ENCODE results near the gene MAML1.

Gene MAML1

DNA sequence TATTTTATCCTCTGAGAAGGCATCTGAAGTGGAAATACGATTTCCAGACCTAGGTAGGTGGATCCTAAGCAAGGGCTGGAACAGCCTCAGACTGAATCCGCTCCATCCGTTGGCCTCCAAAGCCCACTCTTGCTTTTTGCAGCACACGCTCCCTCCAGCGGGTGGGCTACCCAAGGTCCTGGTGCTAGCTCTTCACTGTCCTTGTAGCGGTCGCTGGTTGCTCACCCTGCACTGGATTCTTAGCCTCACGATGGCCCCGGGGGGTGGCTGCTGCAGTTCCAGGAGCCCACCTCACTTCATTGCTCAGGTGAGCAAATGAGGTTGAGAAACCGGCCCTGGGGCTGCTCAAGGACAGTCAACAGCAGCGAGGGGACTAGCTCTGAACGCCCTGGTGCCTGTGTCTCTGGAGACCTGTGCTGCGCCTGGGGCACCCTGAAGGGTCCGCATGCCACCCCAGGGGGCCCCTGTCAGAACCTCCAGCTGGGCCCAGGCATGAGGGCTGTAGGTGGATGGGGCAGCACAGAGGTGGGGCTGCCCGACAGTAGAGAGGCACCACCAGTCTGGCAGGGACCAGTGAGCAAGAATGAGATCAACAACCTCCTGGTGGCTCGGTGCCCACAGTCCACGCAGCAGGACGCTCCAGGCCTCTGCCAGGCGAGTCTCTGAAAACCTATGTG, 69.7 kb downstream of the MAML1 start:
- H3K27me3 ChIP-seq (ENCODE audit: control insufficient read depth, insufficient read depth, low read length): no peaks in the 10 kb centered on the region
- H3K9me3 ChIP-seq (replicated peaks; ENCODE audit: low read length): no peaks in the 10 kb centered on the region
- peaks cover 47% of the 10 kb centered on the region for H3K36me3 ChIP-seq (ENCODE audit: insufficient read depth, low read length)
- no peak overlapping the region for H3K9ac ChIP-seq (ENCODE audit: low read depth, low read length)
- peaks cover 36% of the 10 kb centered on the region for H3K4me1 ChIP-seq (ENCODE audit: control insufficient read depth, insufficient read depth, low read length)
- H3K4me3 ChIP-seq (ENCODE audit: low read length): no peak overlapping the region
- H3K4me2 ChIP-seq (ENCODE audit: low read length): no peak overlapping the region

DNA sequence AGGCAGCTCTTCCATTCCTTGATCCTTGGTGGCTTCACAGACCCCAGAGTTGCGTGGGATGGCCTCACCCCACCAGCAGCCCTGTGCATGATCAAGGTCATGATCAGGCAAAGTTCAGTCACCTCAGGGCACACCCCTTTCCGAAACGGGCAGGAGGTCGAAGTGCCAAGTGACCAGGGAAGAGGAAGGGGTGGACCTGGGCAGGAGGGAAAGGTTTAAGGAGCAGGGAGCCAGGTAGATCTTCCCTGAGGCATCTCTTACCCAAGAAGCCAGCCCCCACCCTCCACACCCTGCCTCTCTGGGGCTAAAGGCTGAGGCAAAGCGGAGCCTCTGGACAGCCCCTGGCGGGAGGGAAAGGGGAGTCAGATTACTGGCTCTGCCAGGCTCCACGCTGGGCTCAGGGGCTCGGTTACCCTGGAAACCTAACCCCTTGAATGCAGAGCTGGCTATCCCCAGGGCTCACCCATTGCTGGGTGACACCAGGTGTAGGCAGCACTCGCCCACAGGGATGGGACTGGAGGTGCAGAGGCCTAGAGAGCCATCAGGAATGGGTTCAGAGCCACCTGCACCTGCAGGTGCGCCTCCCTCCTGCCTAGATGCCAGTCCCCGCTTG, 70.4 kb downstream of the MAML1 start:
- no peaks in the 10 kb centered on the region for H3K9me3 ChIP-seq (replicated peaks; ENCODE audit: low read length)
- H3K27me3 ChIP-seq (ENCODE audit: control insufficient read depth, insufficient read depth, low read length): no peaks in the 10 kb centered on the region
- peaks cover 40% of the 10 kb centered on the region for H3K36me3 ChIP-seq (ENCODE audit: insufficient read depth, low read length)
- H3K4me1 ChIP-seq (ENCODE audit: control insufficient read depth, insufficient read depth, low read length): peaks cover 36% of the 10 kb centered on the region
- no peak overlapping the region for H3K4me3 ChIP-seq (ENCODE audit: low read length)
- peak overlapping the region; percentile 27 for H3K4me2 ChIP-seq (ENCODE audit: low read length)
- H3K9ac ChIP-seq (ENCODE audit: low read depth, low read length): no peak overlapping the region

DNA sequence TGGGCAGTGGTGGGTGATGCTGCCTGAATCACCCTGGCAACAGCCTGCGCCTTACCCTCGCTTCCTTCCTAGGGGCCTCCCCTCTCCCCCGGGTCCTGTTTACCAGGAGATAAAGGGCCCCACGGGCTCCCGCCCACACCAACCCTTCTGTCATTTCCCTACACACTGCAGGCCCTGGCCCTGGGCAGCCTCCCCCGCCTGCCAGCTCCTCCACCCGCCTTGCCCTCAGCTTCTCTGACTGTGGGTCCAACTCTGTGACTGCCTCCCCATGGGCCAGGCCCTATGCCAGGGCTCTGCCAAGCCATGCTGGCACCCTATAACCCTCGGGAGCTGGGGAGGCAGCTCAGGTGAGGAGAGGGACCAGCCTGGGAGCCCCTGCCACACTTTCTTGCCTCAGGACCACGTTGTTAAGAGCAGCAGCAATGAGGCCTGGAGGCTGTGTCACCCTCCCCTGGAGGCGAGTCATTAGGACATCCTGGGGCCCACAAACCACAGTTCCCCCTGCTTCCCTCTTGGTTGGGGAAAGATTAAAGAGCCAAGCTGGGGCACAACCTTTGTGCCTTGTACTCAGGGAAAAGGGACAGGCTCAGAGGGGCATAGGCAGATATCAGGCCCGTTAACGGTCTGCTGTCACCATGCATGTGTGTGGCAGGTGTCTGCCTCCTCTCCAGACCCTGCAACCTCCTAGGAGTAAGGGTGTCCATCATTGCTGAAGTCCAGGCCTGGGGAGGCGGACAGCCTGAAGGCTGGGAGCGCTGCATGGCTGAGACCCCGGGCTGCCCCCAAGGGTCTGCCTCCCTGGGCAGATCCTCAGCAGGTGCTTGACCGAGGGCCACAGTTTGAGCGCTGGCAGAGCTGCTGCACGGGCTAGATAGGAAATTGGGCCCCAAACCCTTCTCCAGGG, 71.3 kb downstream of the MAML1 start:
- Histone ChIP-seq H3K27me3 (ENCODE audit: control insufficient read depth, insufficient read depth, low read length) (no peaks in the 10 kb centered on the region), H3K36me3 (ENCODE audit: insufficient read depth, low read length) (peaks cover 31% of the 10 kb centered on the region), H3K4me2 (ENCODE audit: low read length) (peak overlapping the region; percentile 99), H3K4me3 (ENCODE audit: low read length) (peak overlapping the region; percentile 98), H3K9ac (ENCODE audit: low read depth, low read length) (peak overlapping the region; percentile 79), H3K4me1 (ENCODE audit: control insufficient read depth, insufficient read depth, low read length) (peaks cover 36% of the 10 kb centered on the region), H3K9me3 (replicated peaks; ENCODE audit: low read length) (no peaks in the 10 kb centered on the region)

DNA sequence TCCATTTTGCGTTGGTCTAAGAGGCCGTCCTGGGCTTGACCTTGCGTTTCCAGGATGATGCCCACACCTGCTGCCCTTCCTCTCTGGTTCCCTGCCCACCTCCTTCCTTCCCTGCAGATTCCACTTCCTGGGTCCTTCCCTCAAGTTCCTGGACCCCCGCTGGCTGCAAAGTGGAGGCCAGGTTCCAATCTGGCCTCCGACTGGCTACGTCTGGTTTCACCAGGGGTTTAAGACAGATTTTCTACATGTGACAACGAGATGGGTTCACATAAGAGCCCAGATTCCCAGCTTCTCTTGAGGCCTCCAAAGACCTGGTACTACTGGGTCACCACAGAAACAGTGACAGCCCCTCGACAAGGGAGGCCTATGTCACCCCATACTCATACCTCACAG, 71.9 kb downstream of the MAML1 start:
- Histone ChIP-seq H3K4me3 (ENCODE audit: low read length) (peak overlapping the region; percentile 98), H3K9ac (ENCODE audit: low read depth, low read length) (peak overlapping the region; percentile 79), H3K4me1 (ENCODE audit: control insufficient read depth, insufficient read depth, low read length) (peaks cover 36% of the 10 kb centered on the region)

DNA sequence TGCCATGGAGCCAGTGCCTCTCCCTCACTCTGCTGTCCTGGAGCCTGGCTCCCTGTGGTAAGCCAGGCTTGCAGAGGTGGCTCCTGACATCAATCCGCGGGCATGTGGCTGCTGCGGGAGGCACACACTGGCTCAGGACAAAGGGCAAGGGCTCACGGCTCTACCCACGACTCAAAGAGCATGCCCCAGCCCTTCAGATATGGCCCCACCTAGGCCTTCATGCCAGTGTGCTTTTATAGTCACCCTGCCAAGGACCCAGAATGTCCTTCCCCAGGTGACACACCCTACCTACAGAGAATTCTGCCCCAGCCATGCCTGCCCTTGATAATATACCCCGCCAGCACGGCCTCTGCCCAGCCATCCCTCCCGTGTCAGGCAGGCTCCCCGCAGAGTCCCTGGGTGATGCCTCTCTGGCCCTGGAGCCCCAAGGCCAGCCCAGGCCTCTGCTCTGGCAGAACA, 72.5 kb downstream of the MAML1 start:
- H3K27me3 ChIP-seq (ENCODE audit: control insufficient read depth, insufficient read depth, low read length): no peaks in the 10 kb centered on the region
- peak overlapping the region; percentile 99 for H3K4me2 ChIP-seq (ENCODE audit: low read length)
- no peaks in the 10 kb centered on the region for H3K9me3 ChIP-seq (replicated peaks; ENCODE audit: low read length)
- H3K4me3 ChIP-seq (ENCODE audit: low read length): peak overlapping the region; percentile 98
- peak overlapping the region; percentile 79 for H3K9ac ChIP-seq (ENCODE audit: low read depth, low read length)
- peaks cover 19% of the 10 kb centered on the region for H3K36me3 ChIP-seq (ENCODE audit: insufficient read depth, low read length)
- peaks cover 36% of the 10 kb centered on the region for H3K4me1 ChIP-seq (ENCODE audit: control insufficient read depth, insufficient read depth, low read length)

More for the DNA sequence above, 71.9 kb downstream of the MAML1 start:
- Histone ChIP-seq H3K4me2 (ENCODE audit: low read length) (peak overlapping the region; percentile 99), H3K9me3 (replicated peaks; ENCODE audit: low read length) (no peaks in the 10 kb centered on the region), H3K27me3 (ENCODE audit: control insufficient read depth, insufficient read depth, low read length) (no peaks in the 10 kb centered on the region), H3K36me3 (ENCODE audit: insufficient read depth, low read length) (peaks cover 25% of the 10 kb centered on the region)

DNA sequence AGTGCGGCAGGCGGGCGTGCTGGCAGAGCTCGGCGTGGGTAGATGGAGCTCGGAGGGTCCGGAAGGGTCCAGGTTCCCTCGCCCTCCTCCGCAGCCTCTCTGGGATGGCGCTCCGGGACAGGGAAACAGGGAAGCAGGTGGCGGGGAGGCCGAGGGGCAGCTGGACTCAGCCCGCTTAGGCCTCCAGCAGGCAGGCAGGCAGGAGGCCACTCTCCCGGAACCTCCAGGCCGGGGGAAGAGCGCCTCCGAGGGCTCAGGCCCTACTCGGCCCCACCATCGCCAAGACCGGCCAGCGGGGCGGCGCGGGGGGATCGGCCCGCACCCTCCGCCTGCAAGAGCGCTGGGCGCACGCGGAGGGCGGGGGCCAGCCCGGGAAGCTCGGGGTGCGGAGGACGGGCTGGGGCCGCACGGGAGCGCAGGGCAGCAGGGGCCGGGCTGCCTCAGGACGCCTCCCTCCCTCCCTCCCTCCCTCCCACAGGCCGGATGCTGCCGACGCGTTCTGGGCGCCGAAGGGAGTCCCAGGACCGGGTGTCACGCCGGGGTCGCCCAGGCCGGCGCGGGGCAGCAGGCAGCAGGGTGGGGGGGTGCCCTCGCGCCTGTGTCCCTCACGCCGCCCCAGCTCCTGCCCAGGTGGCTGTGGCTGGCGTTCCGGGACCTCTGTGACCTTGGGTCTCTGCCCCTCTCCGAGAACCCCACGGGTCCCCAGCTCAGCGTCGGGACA, 73.1 kb downstream of the MAML1 start:
- Histone ChIP-seq H3K36me3 (ENCODE audit: insufficient read depth, low read length) (peaks cover 13% of the 10 kb centered on the region), H3K4me2 (ENCODE audit: low read length) (peak overlapping the region; percentile 99), H3K4me1 (ENCODE audit: control insufficient read depth, insufficient read depth, low read length) (peaks cover 36% of the 10 kb centered on the region)

DNA sequence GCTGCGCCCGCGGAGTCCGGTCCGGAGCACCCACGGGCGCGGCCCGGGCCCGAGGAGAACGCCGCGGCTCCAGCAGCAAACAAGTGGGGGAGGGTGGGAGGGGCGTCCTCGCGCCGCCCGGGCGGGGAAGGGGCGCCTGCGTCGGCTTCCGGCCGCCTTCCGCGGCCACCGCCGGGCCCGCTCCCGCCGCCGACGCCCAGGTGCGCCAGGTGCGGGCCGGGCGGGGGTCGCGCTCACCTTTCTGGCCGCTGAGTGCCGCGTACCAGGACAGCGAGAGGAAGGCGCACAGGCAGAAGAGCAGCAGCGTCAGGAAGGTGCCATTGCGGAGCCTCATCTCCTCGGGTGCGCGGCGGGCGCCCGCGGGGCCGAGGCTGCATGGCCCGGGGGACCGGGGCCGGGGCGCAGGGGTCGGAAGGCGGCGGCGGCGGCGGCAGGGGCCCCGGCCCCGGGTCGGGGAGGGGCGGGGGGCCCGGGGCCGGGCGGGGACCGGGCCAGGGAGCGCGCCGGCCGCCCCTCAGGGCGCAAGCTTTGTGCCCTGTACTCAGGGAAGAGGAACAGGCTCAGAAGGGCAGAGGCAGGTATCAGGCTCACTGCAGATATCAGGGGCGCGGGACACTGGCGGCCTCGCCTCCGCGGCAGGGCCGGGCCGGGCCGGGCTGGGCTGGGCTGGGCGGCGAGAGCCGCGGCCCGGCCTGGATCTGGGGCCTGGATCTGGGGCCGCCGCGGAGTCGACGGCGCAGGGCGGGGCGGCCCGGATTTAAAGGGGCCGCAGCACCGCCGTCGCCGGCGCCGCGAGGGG, 73.8 kb downstream of the MAML1 start, which contains the start of gene MGAT4B:
Gene MGAT4B, minus strand, starts transcription at position 617 of the 799 bp plus-strand sequence. Its CDS starts 283 bp downstream, at position 334.
- Histone ChIP-seq H3K4me1 (ENCODE audit: control insufficient read depth, insufficient read depth, low read length) (peaks cover 36% of the 10 kb centered on the region), H3K9ac (ENCODE audit: low read depth, low read length) (peak within 1 kb of the TSS; percentile 79), H3K4me3 (ENCODE audit: low read length) (peak within 1 kb of the TSS; percentile 98), H3K27me3 (ENCODE audit: control insufficient read depth, insufficient read depth, low read length) (no peaks in the 10 kb centered on the region), H3K9me3 (replicated peaks; ENCODE audit: low read length) (no peaks in the 10 kb centered on the region), H3K36me3 (ENCODE audit: insufficient read depth, low read length) (peaks cover 7% of the 10 kb centered on the region), H3K4me2 (ENCODE audit: low read length) (peak within 1 kb of the TSS; percentile 99)

More for the DNA sequence above, 73.1 kb downstream of the MAML1 start:
- H3K9ac ChIP-seq (ENCODE audit: low read depth, low read length): peak overlapping the region; percentile 79
- no peaks in the 10 kb centered on the region for H3K27me3 ChIP-seq (ENCODE audit: control insufficient read depth, insufficient read depth, low read length)
- peak overlapping the region; percentile 98 for H3K4me3 ChIP-seq (ENCODE audit: low read length)
- no peaks in the 10 kb centered on the region for H3K9me3 ChIP-seq (replicated peaks; ENCODE audit: low read length)

DNA sequence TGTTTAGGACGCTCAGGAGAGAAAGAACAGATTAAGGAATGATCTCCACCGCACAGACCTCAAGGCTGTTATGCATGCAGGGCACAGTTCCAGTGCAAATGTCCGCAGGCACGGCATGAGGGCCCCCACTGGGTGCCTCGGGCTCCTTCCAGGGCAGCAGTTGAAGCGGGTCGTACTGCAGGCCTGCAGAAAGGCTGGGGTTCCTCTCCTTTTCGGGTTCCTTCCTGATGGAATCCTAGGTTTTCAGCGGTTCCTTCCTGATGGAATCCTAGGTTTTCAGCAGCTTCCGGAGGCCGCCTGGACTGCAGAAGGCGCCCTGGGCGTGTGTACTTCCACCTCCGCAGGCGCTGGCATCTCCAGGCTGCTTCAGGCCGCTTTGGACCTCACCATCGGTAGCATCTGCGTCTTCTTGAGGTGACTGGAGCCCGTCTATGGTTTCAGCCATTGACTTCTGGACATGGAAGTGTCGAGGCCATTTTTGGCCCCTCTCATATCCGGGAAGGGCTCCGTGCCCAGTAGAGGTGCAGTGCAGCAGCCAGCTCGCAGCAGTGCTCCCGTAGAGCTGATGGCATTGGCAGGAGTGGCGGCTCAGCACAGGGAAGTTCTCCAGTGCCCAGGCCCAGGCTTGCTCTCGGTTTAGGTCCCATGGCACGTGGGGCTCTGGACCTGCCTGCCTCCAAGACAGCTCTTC, 79.7 kb downstream of the MAML1 start:
- H3K9ac ChIP-seq (ENCODE audit: low read depth, low read length): no peak overlapping the region
- no peaks in the 10 kb centered on the region for H3K9me3 ChIP-seq (replicated peaks; ENCODE audit: low read length)
- no peaks in the 10 kb centered on the region for H3K27me3 ChIP-seq (ENCODE audit: control insufficient read depth, insufficient read depth, low read length)
- peaks cover 9% of the 10 kb centered on the region for H3K4me1 ChIP-seq (ENCODE audit: control insufficient read depth, insufficient read depth, low read length)
- no peak overlapping the region for H3K4me3 ChIP-seq (ENCODE audit: low read length)
- H3K4me2 ChIP-seq (ENCODE audit: low read length): no peak overlapping the region
- H3K36me3 ChIP-seq (ENCODE audit: insufficient read depth, low read length): peaks cover 16% of the 10 kb centered on the region

DNA sequence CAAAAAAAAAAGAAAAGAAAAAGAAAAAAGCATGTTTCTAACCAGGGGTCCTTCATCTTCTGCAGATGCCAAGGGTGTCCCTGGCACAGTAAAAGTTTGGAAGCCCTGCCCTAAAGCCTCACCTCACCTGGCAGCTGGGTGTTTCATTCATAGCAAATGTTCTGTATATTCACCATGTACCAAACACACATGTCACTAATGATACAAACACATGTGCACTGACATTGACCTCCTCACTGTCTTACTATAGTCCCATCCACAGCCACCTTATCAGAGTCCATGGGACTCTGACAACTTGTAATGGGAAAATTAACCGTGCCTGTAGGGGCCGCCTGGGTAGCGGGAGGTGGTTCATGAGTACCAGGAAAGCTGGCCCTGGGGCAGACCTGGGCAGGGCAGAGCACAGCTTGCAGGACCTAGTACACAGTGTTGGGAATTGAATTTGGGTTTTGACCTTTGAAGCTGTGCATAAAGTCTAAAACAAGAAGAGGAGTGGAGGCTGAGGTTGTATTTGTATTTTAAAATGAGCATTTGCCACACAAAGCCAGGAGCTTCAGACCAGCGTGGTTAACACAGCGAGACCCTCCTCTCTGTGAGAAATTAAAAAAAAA, 80.5 kb downstream of the MAML1 start:
- Histone ChIP-seq H3K27me3 (ENCODE audit: control insufficient read depth, insufficient read depth, low read length) (no peaks in the 10 kb centered on the region), H3K4me3 (ENCODE audit: low read length) (no peak overlapping the region)

DNA sequence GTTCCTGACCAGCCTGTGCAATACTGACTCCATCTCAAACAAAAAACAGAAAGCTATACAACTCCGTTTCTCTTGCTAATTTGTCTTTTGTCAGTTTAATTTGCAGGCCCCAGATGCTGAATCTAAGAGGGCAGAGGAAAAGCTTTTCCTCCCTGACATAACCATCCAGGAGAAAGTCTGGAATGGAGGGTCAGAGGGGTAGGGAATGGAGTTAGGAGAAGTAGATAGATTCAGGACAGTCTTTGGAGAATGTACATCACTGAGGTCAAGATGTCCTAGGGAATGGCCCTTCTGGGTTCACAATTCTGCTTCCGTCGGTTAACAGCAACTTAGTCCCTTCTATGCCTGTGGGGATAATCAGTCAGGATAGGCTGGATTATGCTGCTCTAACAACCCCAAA, 81.5 kb downstream of the MAML1 start:
- no peak overlapping the region for H3K9ac ChIP-seq (ENCODE audit: low read depth, low read length)
- no peaks in the 10 kb centered on the region for H3K27me3 ChIP-seq (ENCODE audit: control insufficient read depth, insufficient read depth, low read length)
- H3K4me2 ChIP-seq (ENCODE audit: low read length): no peak overlapping the region
- no peak overlapping the region for H3K4me3 ChIP-seq (ENCODE audit: low read length)
- peaks cover 16% of the 10 kb centered on the region for H3K36me3 ChIP-seq (ENCODE audit: insufficient read depth, low read length)
- no peaks in the 10 kb centered on the region for H3K9me3 ChIP-seq (replicated peaks; ENCODE audit: low read length)
- peaks cover 24% of the 10 kb centered on the region for H3K4me1 ChIP-seq (ENCODE audit: control insufficient read depth, insufficient read depth, low read length)

More for the DNA sequence above, 80.5 kb downstream of the MAML1 start:
- Histone ChIP-seq H3K9me3 (replicated peaks; ENCODE audit: low read length) (no peaks in the 10 kb centered on the region), H3K4me1 (ENCODE audit: control insufficient read depth, insufficient read depth, low read length) (peaks cover 14% of the 10 kb centered on the region), H3K9ac (ENCODE audit: low read depth, low read length) (no peak overlapping the region), H3K36me3 (ENCODE audit: insufficient read depth, low read length) (peaks cover 16% of the 10 kb centered on the region), H3K4me2 (ENCODE audit: low read length) (no peak overlapping the region)

Data from skeletal muscle satellite cell (primary cell).